GM12878 (cell line): ENCODE results near the gene EIF2B4. TPM values are rescaled to one million over a fixed set of nuclear protein-coding genes. Genes with fewer than 3 reads are reported as not detected.

Experiments
- BCLAF1 ChIP-seq: fragments of 450-650 bp; IDR thresholded peaks from 2 replicates; pipeline ENCODE4 v1.6.1; 2017; ENCODE audit warnings: antibody characterized with exemption, mild to moderate bottlenecking, moderate library complexity
- CBX3 ChIP-seq: fragments of 200-600 bp; sonication (generic); IDR thresholded peaks from 2 replicates; pipeline ENCODE4 v1.6.1; 2016; ENCODE audit warnings: low read depth, borderline replicate concordance
- CREM ChIP-seq: IDR thresholded peaks from 2 replicates; pipeline ENCODE4 v1.6.1; 2014; ENCODE audit warnings: antibody characterized with exemption, low read depth
- E2F4 ChIP-seq: IDR thresholded peaks from 2 replicates; pipeline ENCODE4 v1.6.1; 2012; ENCODE audit warnings: low read depth, low read length, improper control_type of control experiment
- EGR1 ChIP-seq, 2 experiments: IDR thresholded peaks; 1 replicate in 1 of 2; 2 replicates in 1 of 2; pipeline ENCODE4 v1.6.1; 2011 to 2012; ENCODE audit warnings: low read depth in 2 of 2, low read length in 2 of 2, borderline replicate concordance in 1 of 2, mild to moderate bottlenecking in 1 of 2, moderate library complexity in 1 of 2
- GATAD2B ChIP-seq: fragments of 450-650 bp; conservative IDR thresholded peaks from 2 replicates; pipeline ENCODE4 v1.6.1; 2017; ENCODE audit warnings: low read depth, mild to moderate bottlenecking, moderate library complexity
- MEF2A ChIP-seq: IDR thresholded peaks from 2 replicates; pipeline ENCODE4 v1.6.1; 2011; ENCODE audit warnings: low read depth, mild to moderate bottlenecking, low read length, moderate library complexity; ENCODE audit not compliant: insufficient read depth
- MYC ChIP-seq: IDR thresholded peaks from 2 replicates; pipeline ENCODE4 v1.6.1; 2011; ENCODE audit warnings: mild to moderate bottlenecking, low read length, moderate library complexity, inconsistent platforms; ENCODE audit not compliant: insufficient read depth, insufficient replicate concordance, insufficient read length, severe bottlenecking
- NKRF ChIP-seq: fragments of 450-650 bp; conservative IDR thresholded peaks from 2 replicates; pipeline ENCODE4 v1.6.1; 2017; ENCODE audit warnings: mild to moderate bottlenecking, moderate library complexity
- NRF1 ChIP-seq: conservative IDR thresholded peaks from 2 replicates; pipeline ENCODE4 v1.6.1; 2011; ENCODE audit warnings: mild to moderate bottlenecking, low read depth, low read length, improper control_type of control experiment
- PML ChIP-seq: IDR thresholded peaks from 2 replicates; pipeline ENCODE4 v1.6.1; 2012; ENCODE audit warnings: low read length, inconsistent platforms
- POLR2A ChIP-seq: IDR thresholded peaks from 2 replicates; pipeline ENCODE4 v1.6.1; 2011; ENCODE audit warnings: low read depth, mild to moderate bottlenecking, low read length
- POLR2AphosphoS5 ChIP-seq: IDR thresholded peaks from 2 replicates; pipeline ENCODE4 v1.6.1; 2011; ENCODE audit warnings: mild to moderate bottlenecking, low read length, inconsistent platforms
- RAD51 ChIP-seq: fragments of 450-650 bp; IDR thresholded peaks from 2 replicates; pipeline ENCODE4 v1.6.1; 2016; ENCODE audit warnings: moderate library complexity, mild to moderate bottlenecking, inconsistent platforms
- RBBP5 ChIP-seq: fragments of 200-600 bp; sonication (generic); conservative IDR thresholded peaks from 2 replicates; pipeline ENCODE4 v1.6.1; 2016
- SMAD5 ChIP-seq: IDR thresholded peaks from 2 replicates; pipeline ENCODE4 v1.6.1; 2016; ENCODE audit warnings: antibody characterized with exemption, low read depth
- TBL1XR1 ChIP-seq: IDR thresholded peaks from 2 replicates; pipeline ENCODE4 v1.6.1; 2012; ENCODE audit warnings: low read depth, low read length, improper control_type of control experiment
- polyA plus RNA-seq, 11 experiments: library from polyadenylated mRNA; depleted of rRNA in 4 of 11; unstranded in 6 of 11; stranded (reverse) in 5 of 11; fragments of >200 nt; fragmentation: Nextera tagmentation in 4 of 11; fragmentation: Illumina TruSeq in 1 of 11; extraction: Ambion mirVana in 4 of 11; extraction: Trizol in 1 of 11; gene quantifications; 1 replicate in 1 of 11; 2 replicates in 10 of 11; pipeline versions ENCODE4 v1.2.1 to v1.2.3, GENCODE V29; 2011 to 2016; ENCODE audit warnings: inconsistent platforms in 2 of 11, missing spikeins in 2 of 11, low read depth in 1 of 11
- total RNA-seq, 4 experiments: library from RNA; depleted of rRNA in 3 of 4; stranded (reverse); fragments of >200 nt in 3 of 4; fragmentation: Illumina TruSeq in 1 of 4; extraction: Trizol in 1 of 4; gene quantifications; 2 replicates each; pipeline versions ENCODE4 v1.2.1 to v1.2.3, GENCODE V29; 2013 to 2021
- TF ChIP-seq, protein P1 (sequence below): fragments of 450-650 bp; IDR thresholded peaks from 2 replicates; pipeline ENCODE4 v1.6.1; 2016; ENCODE audit warnings: mild to moderate bottlenecking

EIF2B4 gene
- total and polyA plus RNA-seq, 10 of the 15 experiments (the other 5 are each of a cell fraction or from before 2014, with no cell fraction given) = 13.4 to 53.9 (median 27.5) TPM

DNA sequence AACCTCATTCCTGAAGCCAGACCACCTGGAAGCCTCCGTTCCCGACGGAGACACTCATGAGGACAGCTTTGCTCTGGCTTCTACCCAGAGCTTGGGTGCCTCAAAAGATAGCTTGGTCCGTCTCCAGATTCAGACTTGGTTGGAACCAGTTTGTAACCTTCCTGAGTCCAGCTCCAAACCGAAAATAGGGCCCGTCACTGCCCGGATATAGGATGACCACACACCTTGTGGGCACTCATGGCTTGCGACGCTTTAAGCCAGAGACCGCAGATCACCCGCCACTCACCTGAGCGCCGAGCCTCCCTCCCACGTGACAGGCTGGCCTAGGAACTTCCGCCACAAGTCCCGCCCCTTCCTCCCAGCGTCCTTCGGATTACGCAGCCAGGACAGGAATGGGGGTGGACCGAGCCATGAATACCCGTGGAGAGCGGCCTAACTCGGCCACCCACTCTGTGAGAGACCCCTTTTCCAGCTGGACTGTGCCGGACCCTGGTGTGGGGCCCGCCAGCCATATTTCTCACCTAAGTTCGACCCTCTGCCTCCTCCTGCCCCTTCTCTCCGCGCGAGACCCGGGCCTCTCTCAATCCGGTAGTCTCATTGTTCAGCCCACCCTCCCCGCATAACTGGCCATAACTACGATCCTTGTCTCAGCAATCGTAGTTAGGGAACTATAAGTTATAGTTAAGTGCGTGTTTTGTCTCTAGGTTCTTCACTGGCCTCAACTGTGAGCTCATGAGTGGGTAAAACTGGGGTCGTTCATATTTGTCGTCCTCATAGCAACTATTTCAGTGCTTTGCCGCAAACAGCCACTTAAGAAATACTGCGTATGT is 47.2 kb downstream of the EIF2B4 start, which contains the start of gene MPV17 (continued):
- TF ChIP-seq NKRF (peak; percentile 61; the same call in 1 of the 2 replicates), RAD51 (peak; percentile 97), PML (peak; percentile 97), NRF1 (no peak), POLR2A (peak; percentile 95), RBBP5 (no peak), MEF2A (no peak), CREM (peak; percentile 63; the same call in 1 of the 2 replicates), MYC (peak; percentile 61), CBX3 (no peak), GATAD2B (peak; percentile 33; the same call in 1 of the 2 replicates), POLR2AphosphoS5 (peak; percentile 97), EGR1 (IDR thresholded peaks at IDR 0.05; ENCODE audit: borderline replicate concordance in 1 of 2, low read depth in 2 of 2, low read length in 2 of 2) (no peak), BCLAF1 (no peak; the same call in 1 of the 2 replicates), SMAD5 (peak; percentile 95), E2F4 (no peak), TBL1XR1 (no peak)
- TF ChIP-seq, protein P1, sequence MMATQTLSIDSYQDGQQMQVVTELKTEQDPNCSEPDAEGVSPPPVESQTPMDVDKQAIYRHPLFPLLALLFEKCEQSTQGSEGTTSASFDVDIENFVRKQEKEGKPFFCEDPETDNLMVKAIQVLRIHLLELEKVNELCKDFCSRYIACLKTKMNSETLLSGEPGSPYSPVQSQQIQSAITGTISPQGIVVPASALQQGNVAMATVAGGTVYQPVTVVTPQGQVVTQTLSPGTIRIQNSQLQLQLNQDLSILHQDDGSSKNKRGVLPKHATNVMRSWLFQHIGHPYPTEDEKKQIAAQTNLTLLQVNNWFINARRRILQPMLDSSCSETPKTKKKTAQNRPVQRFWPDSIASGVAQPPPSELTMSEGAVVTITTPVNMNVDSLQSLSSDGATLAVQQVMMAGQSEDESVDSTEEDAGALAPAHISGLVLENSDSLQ = peak; percentile 96
